Testis (tissue), 3 donors: Measurements from ENCODE around the gene PHACTR3. TPM values are rescaled to one million over a fixed set of nuclear protein-coding genes. Genes with fewer than 3 reads are reported as not detected.

Experiments used
- DNase-seq: peaks from one replicate; pipeline ENCODE4 v3.0.0-alpha.2; 2019
- H3K27ac ChIP-seq, 2 donors: fragments of 200-600 bp; sonication (generic); one replicate each; pipeline ENCODE4 v1.5.1; 2019
- H3K27me3 ChIP-seq: fragments of 200-600 bp; sonication (generic); one replicate; pipeline ENCODE4 v1.5.1; 2019
- H3K36me3 ChIP-seq: fragments of 200-600 bp; sonication (generic); one replicate; pipeline ENCODE4 v1.5.1; 2017; ENCODE audit warnings: low read depth; ENCODE audit errors: missing control alignments
- H3K4me1 ChIP-seq: fragments of 200-600 bp; sonication (generic); one replicate; pipeline ENCODE4 v1.5.1; 2019
- H3K4me3 ChIP-seq, 2 donors: fragments of 200-600 bp; sonication (generic); one replicate each; pipeline ENCODE4 v1.5.1; 2017 to 2019
- H3K9me3 ChIP-seq: fragments of 200-600 bp; sonication (generic); one replicate; pipeline ENCODE4 v1.5.1; 2017
- CTCF ChIP-seq, 3 experiments: fragments of 450-650 bp in 2 of 3; fragments of 200-600 bp in 1 of 3; sonication (generic) in 1 of 3; IDR thresholded peaks; one replicate each; pipeline ENCODE4 v1.5.1; 2016 to 2019; ENCODE audit warnings: antibody characterized with exemption in 3 of 3, mild to moderate bottlenecking in 2 of 3, moderate library complexity in 1 of 3
- POLR2A ChIP-seq: fragments of 450-650 bp; IDR thresholded peaks from one replicate; pipeline ENCODE4 v1.6.1; 2017; ENCODE audit warnings: antibody characterized with exemption, mild to moderate bottlenecking, moderate library complexity
- WGBS, 2 donors: methylation state at CpG; one replicate each; pipeline ENCODE4 v1.1.5; 2018; 5-methylcytosine and 5-hydroxymethylcytosine counted together
- intact Hi-C: fragments of 100-400 bp; cut with DNase I; formaldehyde crosslinking; loops from one replicate; pipeline ENCODE4 v1.15.1; 2023; ENCODE audit warnings: low total_unique reads
- polyA plus RNA-seq: library from polyadenylated mRNA; stranded (reverse); fragments of 350-450 nt; fragmentation: Illumina TruSeq; extraction: RNeasy Lipid Tissue Mini Kit (QIAGEN cat#74804); gene quantifications from one replicate; pipeline ENCODE4 v1.2.3, GENCODE V29; 2014; ENCODE audit warnings: low read depth, low replicate concordance; ENCODE audit not compliant: insufficient read depth
- total RNA-seq, 2 donors: library from RNA; depleted of rRNA; stranded (reverse); fragments of >200 nt; gene quantifications; one replicate each; pipeline ENCODE4 v1.2.3, GENCODE V29; 2016

Gene PHACTR3
- total and polyA plus RNA-seq, 3 donors from 2014 or later, result 0.94 to 1.2 (median 1.1) TPM

DNA sequence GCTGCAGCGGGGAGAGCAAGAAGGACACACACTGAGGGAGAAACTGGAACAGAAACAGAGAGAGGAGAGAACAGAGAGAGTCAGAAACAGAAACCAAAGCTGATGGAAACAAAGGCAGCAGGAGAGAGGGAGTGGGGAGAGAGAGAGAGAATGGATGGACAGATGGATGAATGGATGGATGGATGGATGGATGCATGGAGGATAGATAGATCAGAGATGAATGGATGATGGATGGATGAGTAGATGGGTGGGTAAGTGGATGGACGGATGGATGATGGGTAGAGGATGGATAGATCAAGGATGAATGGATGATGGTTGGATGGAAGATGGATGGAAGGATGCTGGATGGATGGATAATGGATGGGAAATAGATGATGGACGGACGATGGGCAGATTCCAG lies 35.0 kb upstream of the PHACTR3 start:
- no peaks in the 10 kb centered on the region for H3K27me3 ChIP-seq
- DNase-seq, result no peak

DNA sequence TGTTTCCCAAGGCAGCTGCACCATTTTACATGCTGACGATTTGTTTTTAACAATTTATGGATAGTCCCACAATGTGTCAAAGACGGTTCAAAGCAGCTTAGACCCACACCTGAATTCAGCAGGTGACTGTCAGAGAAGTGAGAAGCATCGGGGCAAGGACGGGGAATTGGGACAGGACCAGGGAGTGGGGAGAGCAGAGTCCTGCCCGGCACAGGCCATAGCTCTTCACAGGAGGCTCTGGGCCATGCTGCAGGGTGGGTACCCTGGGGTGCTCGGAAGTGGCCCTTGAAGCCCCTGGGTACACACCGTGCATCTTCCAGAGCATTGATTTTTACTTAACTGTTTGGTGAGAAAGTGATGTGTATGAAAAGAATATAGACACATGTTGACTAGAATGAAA lies 33.2 kb upstream of the PHACTR3 start:
- H3K4me3 ChIP-seq, result no peak overlapping the region
- intact Hi-C loops, result no loop called here
- no peaks in the 10 kb centered on the region for H3K27me3 ChIP-seq
- peaks cover 4% of the 10 kb centered on the region for H3K4me1 ChIP-seq
- H3K36me3 ChIP-seq, result no peaks in the 10 kb centered on the region
- no peak for DNase-seq
- TF ChIP-seq CTCF (IDR thresholded peaks at IDR 0.05), result no peak
- no peak for TF ChIP-seq POLR2A
- H3K27ac ChIP-seq, result no peak overlapping the region
- H3K9me3 ChIP-seq, result no peaks in the 10 kb centered on the region
- 41 to 43% methylated on average over 7 of the region's 7 CpGs for WGBS, 2 donors

More for the DNA sequence above, 35.0 kb upstream of the PHACTR3 start:
- Histone ChIP-seq H3K4me3 (no peak overlapping the region), H3K4me1 (peaks cover 4% of the 10 kb centered on the region), H3K27ac (no peak overlapping the region), H3K36me3 (no peaks in the 10 kb centered on the region), H3K9me3 (no peaks in the 10 kb centered on the region)
- TF ChIP-seq CTCF (IDR thresholded peaks at IDR 0.05) (no peak), POLR2A (no peak)
- 62 to 92% methylated on average over 4 of the region's 4 CpGs for WGBS, 2 donors
- intact Hi-C loops, result no loop called here

GRCh38 chr20:59571551-59572314 lies 32.6 kb upstream of the PHACTR3 start:
- Histone ChIP-seq H3K27ac (no peak overlapping the region), H3K4me1 (peaks cover 4% of the 10 kb centered on the region), H3K4me3 (peak overlapping the region; percentile 36 to 47), H3K36me3 (no peaks in the 10 kb centered on the region), H3K27me3 (no peaks in the 10 kb centered on the region), H3K9me3 (no peaks in the 10 kb centered on the region)
- peak; percentile 79 for DNase-seq
- 6 to 8% methylated on average over 10 to 25 of the region's 28 CpGs for WGBS, 2 donors
- TF ChIP-seq CTCF (IDR thresholded peaks at IDR 0.05) (peak; percentile 61 to 95 (median 72)), POLR2A (no peak)
- intact Hi-C loops, result no loop called here

DNA sequence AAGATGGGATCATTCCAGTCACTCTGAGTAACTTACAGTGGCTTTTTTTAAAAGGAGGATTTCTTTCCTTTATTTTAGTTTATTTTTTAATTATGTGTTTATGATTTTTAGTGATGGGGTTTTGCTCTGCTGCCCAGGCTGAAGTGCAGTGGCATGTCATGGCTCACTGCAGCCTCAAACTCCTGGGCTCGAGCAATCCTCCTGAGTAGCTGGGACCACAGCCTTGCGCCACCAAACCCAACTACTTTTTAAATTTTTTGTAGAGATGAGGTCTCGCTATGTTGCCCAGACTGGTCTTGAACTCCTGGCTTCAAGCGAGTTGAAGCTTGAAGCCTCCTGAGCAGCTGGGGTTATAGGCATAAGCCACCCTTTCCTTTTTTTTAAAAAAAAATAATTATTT lies 31.8 kb upstream of the PHACTR3 start:
- Histone ChIP-seq H3K4me3 (no peak overlapping the region), H3K9me3 (no peaks in the 10 kb centered on the region), H3K36me3 (no peaks in the 10 kb centered on the region), H3K4me1 (peaks cover 4% of the 10 kb centered on the region), H3K27me3 (no peaks in the 10 kb centered on the region), H3K27ac (no peak overlapping the region)
- TF ChIP-seq CTCF (IDR thresholded peaks at IDR 0.05) (no peak), POLR2A (no peak)
- WGBS, 2 donors, result 93 to 94% methylated on average over 4 of the region's 4 CpGs
- intact Hi-C loops, result no loop called here
- DNase-seq, result no peak

- Histone ChIP-seq H3K27ac (no peak overlapping the region), H3K4me3 (no peak overlapping the region), H3K36me3 (no peaks in the 10 kb centered on the region), H3K9me3 (no peaks in the 10 kb centered on the region), H3K27me3 (no peaks in the 10 kb centered on the region), H3K4me1 (peaks cover 4% of the 10 kb centered on the region)
- DNase-seq, result no peak
- 93 to 94% methylated on average over 6 to 8 of the region's 8 CpGs for WGBS, 2 donors
- TF ChIP-seq POLR2A (no peak), CTCF (IDR thresholded peaks at IDR 0.05) (no peak)
- intact Hi-C loops, result no loop called here
Measured at GRCh38 chr20:59573837-59574236, 30.5 kb upstream of the PHACTR3 start.
